ENCODE measurements around the gene RAB4A.

Gene RAB4A

GRCh38 chr1:229253151-229253974, 17.5 kb upstream of the RAB4A start:
- in situ Hi-C loops (cut with HindIII; ENCODE audit: low pct_ligation_motif_present, low sequenced_read_pairs) = loop anchor here (25.0 kb wide), 1 partner anchor 209 kb away; no protein-coding TSS in a partner anchor
- H3K36me3 ChIP-seq (replicated peaks) = no peaks in the 10 kb centered on the region
- H3K4me3 ChIP-seq (ENCODE audit: low read depth, low read length) = no peak overlapping the region
- no peak for TF ChIP-seq CTCF (IDR thresholded peaks at IDR 0.05; ENCODE audit: low read depth, low read length, missing control alignments)
- DNase-seq = no peak
- H3K27me3 ChIP-seq (replicated peaks) = peaks cover 6% of the 10 kb centered on the region
- no peak overlapping the region for H3K27ac ChIP-seq

GRCh38 chr1:229254910-229255541, 15.9 kb upstream of the RAB4A start:
- no peak overlapping the region for H3K4me3 ChIP-seq (ENCODE audit: low read depth, low read length)
- peak; percentile 8 for TF ChIP-seq CTCF (IDR thresholded peaks at IDR 0.05; ENCODE audit: low read depth, low read length, missing control alignments)
- no peaks in the 10 kb centered on the region for H3K27me3 ChIP-seq (replicated peaks)
- H3K36me3 ChIP-seq (replicated peaks) = no peaks in the 10 kb centered on the region
- no peak overlapping the region for H3K27ac ChIP-seq
- in situ Hi-C loops (cut with HindIII; ENCODE audit: low pct_ligation_motif_present, low sequenced_read_pairs) = loop anchor here (25.0 kb wide), 1 partner anchor 207 kb away; no protein-coding TSS in a partner anchor
- no peak for DNase-seq

- peak; percentile 61 for DNase-seq
- peak; percentile 78 for TF ChIP-seq CTCF (IDR thresholded peaks at IDR 0.05; ENCODE audit: low read depth, low read length, missing control alignments)
- Histone ChIP-seq H3K36me3 (replicated peaks) (no peaks in the 10 kb centered on the region), H3K27ac (no peak overlapping the region), H3K27me3 (replicated peaks) (no peaks in the 10 kb centered on the region), H3K4me3 (ENCODE audit: low read depth, low read length) (no peak overlapping the region)
- in situ Hi-C loops (cut with HindIII; ENCODE audit: low pct_ligation_motif_present, low sequenced_read_pairs) = loop anchor here (25.0 kb wide), 1 partner anchor 204 kb away; no protein-coding TSS in a partner anchor
These were observed 12.7 kb upstream of the RAB4A start for GRCh38 chr1:229258031-229258756.

GRCh38 chr1:229258757-229259060, 12.2 kb upstream of the RAB4A start:
- no peak for DNase-seq
- in situ Hi-C loops (cut with HindIII; ENCODE audit: low pct_ligation_motif_present, low sequenced_read_pairs) = loop anchor here (25.0 kb wide), 1 partner anchor 204 kb away; no protein-coding TSS in a partner anchor
- H3K36me3 ChIP-seq (replicated peaks) = no peaks in the 10 kb centered on the region
- no peaks in the 10 kb centered on the region for H3K27me3 ChIP-seq (replicated peaks)
- no peak overlapping the region for H3K4me3 ChIP-seq (ENCODE audit: low read depth, low read length)
- no peak for TF ChIP-seq CTCF (IDR thresholded peaks at IDR 0.05; ENCODE audit: low read depth, low read length, missing control alignments)
- no peak overlapping the region for H3K27ac ChIP-seq

- no peak for DNase-seq
- Histone ChIP-seq H3K36me3 (replicated peaks) (no peaks in the 10 kb centered on the region), H3K4me3 (ENCODE audit: low read depth, low read length) (no peak overlapping the region), H3K27me3 (replicated peaks) (no peaks in the 10 kb centered on the region), H3K27ac (no peak overlapping the region)
- TF ChIP-seq CTCF (IDR thresholded peaks at IDR 0.05; ENCODE audit: low read depth, low read length, missing control alignments) = no peak
- in situ Hi-C loops (cut with HindIII; ENCODE audit: low pct_ligation_motif_present, low sequenced_read_pairs) = loop anchor here (25.0 kb wide), 1 partner anchor 202 kb away; no protein-coding TSS in a partner anchor
These were observed 10.6 kb upstream of the RAB4A start for GRCh38 chr1:229260297-229260696.

Measured in brain microvascular endothelial cell (primary cell).